SK-N-SH (cell line): Measurements from ENCODE around the gene SND1. TPM values are rescaled to one million over a fixed set of nuclear protein-coding genes. Genes with fewer than 3 reads are reported as not detected.

Experiments used
- CTCF ChIA-PET: fragments of 300-600, 350-600 bp; formaldehyde crosslinking; extraction: SDS; loops from one replicate; lab custom pipeline; 2021; lab: Yijun Ruan, JAX
- POLR2A ChIA-PET: fragments of 350-600 bp; sonication (Branson Sonifier 250); formaldehyde crosslinking; extraction: SDS; loops from one replicate; lab custom pipeline; 2020; ENCODE audit warnings: antibody characterized with exemption, inconsistent platforms; lab: Yijun Ruan, JAX
- DNase-seq: peaks from one replicate; pipeline ENCODE4 v3.0.0; 2012
- H2AFZ ChIP-seq: fragments of 200-600 bp; sonication (generic); 2 replicates; pipeline ENCODE4 v1.8.1; 2016; ENCODE audit warnings: antibody characterized with exemption, mild to moderate bottlenecking, low read depth
- H3F3A ChIP-seq: fragments of 200-600 bp; sonication (generic); replicated peaks from 2 replicates; pipeline ENCODE3; 2016; ENCODE audit warnings: antibody characterized with exemption, mild to moderate bottlenecking; ENCODE audit not compliant: insufficient read depth
- H3K27ac ChIP-seq, 2 experiments: fragments of 200-500 bp in 1 of 2; fragments of 200-600 bp in 1 of 2; sonication (Bioruptor generic) in 1 of 2; sonication (generic), shearing (Covaris generic) in 1 of 2; 2 replicates each; pipeline versions ENCODE4 v1.5.1 to v1.6.1; 2014 to 2016; ENCODE audit warnings: low read depth in 2 of 2, inconsistent platforms in 1 of 2, low read length in 1 of 2, mild to moderate bottlenecking in 1 of 2, mixed read lengths in 1 of 2
- H3K27me3 ChIP-seq: fragments of 200-600 bp; sonication (generic), shearing (Covaris generic); 2 replicates; pipeline ENCODE4 v1.6.1; 2016; ENCODE audit warnings: mixed run types; ENCODE audit not compliant: insufficient read depth
- H3K36me3 ChIP-seq, 2 experiments: fragments of 200-500 bp in 1 of 2; fragments of 200-600 bp in 1 of 2; sonication (Bioruptor generic) in 1 of 2; sonication (generic) in 1 of 2; replicated peaks in 1 of 2; 2 replicates each; pipeline versions ENCODE3 to v1.5.1; 2014 to 2016; ENCODE audit warnings: low read length in 1 of 2, mild to moderate bottlenecking in 1 of 2; ENCODE audit not compliant: insufficient read depth in 2 of 2, control insufficient read depth in 1 of 2
- H3K4me1 ChIP-seq, 2 experiments: fragments of 200-500 bp in 1 of 2; fragments of 200-600 bp in 1 of 2; sonication (Bioruptor generic) in 1 of 2; sonication (generic), shearing (Covaris generic) in 1 of 2; 2 replicates each; pipeline versions ENCODE4 v1.5.1 to v1.6.1; 2014 to 2016; ENCODE audit warnings: low read depth in 1 of 2, low read length in 1 of 2, mixed run types in 1 of 2; ENCODE audit not compliant: insufficient read depth in 2 of 2, control insufficient read depth in 1 of 2
- H3K4me2 ChIP-seq: fragments of 200-600 bp; sonication (generic), shearing (Covaris generic); 2 replicates; pipeline ENCODE4 v1.6.1; 2017; ENCODE audit warnings: mixed run types
- H3K4me3 ChIP-seq, 2 experiments: fragments of 200-500 bp in 1 of 2; fragments of 200-600 bp in 1 of 2; sonication (Bioruptor generic) in 1 of 2; sonication (generic), shearing (Covaris generic) in 1 of 2; 2 replicates each; pipeline versions ENCODE4 v1.5.1 to v1.8.1; 2014 to 2016; ENCODE audit warnings: low read depth in 2 of 2, inconsistent platforms in 1 of 2, low read length in 1 of 2, mild to moderate bottlenecking in 1 of 2, mixed read lengths in 1 of 2, moderate library complexity in 1 of 2
- H3K79me2 ChIP-seq: fragments of 200-600 bp; sonication (generic); 2 replicates; pipeline ENCODE4 v1.8.1; 2017; ENCODE audit warnings: mild to moderate bottlenecking; ENCODE audit not compliant: insufficient read depth
- H3K9ac ChIP-seq: fragments of 200-600 bp; sonication (generic); 2 replicates; pipeline ENCODE4 v1.6.1; 2017; ENCODE audit warnings: mixed run types
- H3K9me2 ChIP-seq: fragments of 200-600 bp; sonication (generic); 2 replicates; pipeline ENCODE4 v1.6.1; 2017; ENCODE audit warnings: mixed run types
- H3K9me3 ChIP-seq: fragments of 200-600 bp; sonication (generic); 2 replicates; pipeline ENCODE4 v1.6.1; 2017; ENCODE audit warnings: mixed run types, mild to moderate bottlenecking, moderate library complexity
- H4K20me1 ChIP-seq: fragments of 200-600 bp; sonication (generic); 2 replicates; pipeline ENCODE4 v1.6.1; 2017; ENCODE audit warnings: mild to moderate bottlenecking, mixed run types; ENCODE audit not compliant: insufficient read depth
- ELF1 ChIP-seq: IDR thresholded peaks from 2 replicates; pipeline ENCODE4 v1.4.0; 2012
- EP300 ChIP-seq, 2 experiments: IDR thresholded peaks; 2 replicates each; pipeline versions ENCODE4 v1.4.0 to v1.6.1; 2012; ENCODE audit warnings: borderline replicate concordance in 1 of 2, low read depth in 1 of 2, low read length in 1 of 2
- EZH2phosphoT487 ChIP-seq: fragments of 200-600 bp; sonication (generic); IDR thresholded peaks from 2 replicates; pipeline ENCODE4 v1.6.1; 2017; ENCODE audit warnings: low read depth, mixed run types, mild to moderate bottlenecking, antibody characterized with exemption, moderate library complexity, borderline replicate concordance
- FOSL2 ChIP-seq: IDR thresholded peaks from 2 replicates; pipeline ENCODE4 v1.4.0; 2012; ENCODE audit warnings: low read depth, mild to moderate bottlenecking, moderate library complexity, borderline replicate concordance
- GABPA ChIP-seq: IDR thresholded peaks from 2 replicates; pipeline ENCODE4 v1.4.0; 2012; ENCODE audit warnings: low read depth, mild to moderate bottlenecking
- GATA2 ChIP-seq: sonication (generic); formaldehyde crosslinking; IDR thresholded peaks from 2 replicates; pipeline ENCODE4 v1.5.0; 2020; ENCODE audit warnings: mild to moderate bottlenecking, missing genetic modification reagents
- JUND ChIP-seq: IDR thresholded peaks from 2 replicates; pipeline ENCODE4 v1.4.0; 2012
- MXI1 ChIP-seq: IDR thresholded peaks from 2 replicates; pipeline ENCODE4 v1.6.1; 2012; ENCODE audit warnings: mild to moderate bottlenecking, low read depth, low read length, improper control_type of control experiment
- NRF1 ChIP-seq: IDR thresholded peaks from 2 replicates; pipeline ENCODE4 v1.6.1; 2012; ENCODE audit warnings: low read depth, mild to moderate bottlenecking, low read length
- POLR2AphosphoS5 ChIP-seq: IDR thresholded peaks from 2 replicates; pipeline ENCODE4 v1.6.1; 2012; ENCODE audit warnings: low read depth, low read length
- RAD21 ChIP-seq: IDR thresholded peaks from 2 replicates; pipeline ENCODE4 v1.6.1; 2012; ENCODE audit warnings: mild to moderate bottlenecking, low read length
- RCOR1 ChIP-seq: fragments of 150-350 bp; IDR thresholded peaks from 2 replicates; pipeline ENCODE4 v1.6.1; 2017; ENCODE audit warnings: antibody characterized with exemption, low read length
- RXRA ChIP-seq: IDR thresholded peaks from 2 replicates; pipeline ENCODE4 v1.4.0; 2012; ENCODE audit warnings: low read depth, mild to moderate bottlenecking, borderline replicate concordance
- SIN3A ChIP-seq: IDR thresholded peaks from 2 replicates; pipeline ENCODE4 v1.6.1; 2012; ENCODE audit warnings: low read depth, mild to moderate bottlenecking, low read length, moderate library complexity, borderline replicate concordance
- TCF12 ChIP-seq: IDR thresholded peaks from 2 replicates; pipeline ENCODE4 v1.4.0; 2012
- TEAD4 ChIP-seq: IDR thresholded peaks from 2 replicates; pipeline ENCODE4 v1.4.0; 2012; ENCODE audit warnings: mild to moderate bottlenecking, borderline replicate concordance; ENCODE audit not compliant: insufficient read depth
- YY1 ChIP-seq: IDR thresholded peaks from 2 replicates; pipeline ENCODE4 v1.4.0; 2012; ENCODE audit warnings: low read depth, mild to moderate bottlenecking
- WGBS: methylation state at CpG from one replicate; pipeline ENCODE4 v1.1.6; 2017; ENCODE audit warnings: low lambda C conversion rate; 5-methylcytosine and 5-hydroxymethylcytosine counted together
- polyA plus RNA-seq, 3 experiments: library from polyadenylated mRNA; depleted of rRNA; stranded (reverse); fragments of >200 nt; gene quantifications; 2 replicates each; pipeline ENCODE4 v1.2.3, GENCODE V29; 2012
- TF ChIP-seq, protein P1 (sequence below): IDR thresholded peaks from 2 replicates; pipeline ENCODE4 v1.6.1; 2012; ENCODE audit warnings: mild to moderate bottlenecking, low read depth, low read length, moderate library complexity
- TF ChIP-seq, protein P2 (sequence below): IDR thresholded peaks from 2 replicates; pipeline ENCODE4; 2012
- TF ChIP-seq, protein P3 (sequence below): fragments of 200-600 bp; sonication (generic); IDR thresholded peaks from 2 replicates; pipeline ENCODE4 v1.6.1; 2017; ENCODE audit warnings: antibody characterized with exemption, mild to moderate bottlenecking, moderate library complexity
- TF ChIP-seq, protein P4 (sequence below): fragments of 150-350 bp; IDR thresholded peaks from 2 replicates; pipeline ENCODE4 v1.6.1; 2016; ENCODE audit warnings: mild to moderate bottlenecking, low read depth, low read length
- TF ChIP-seq, protein P5 (sequence below): IDR thresholded peaks from 2 replicates; pipeline ENCODE4 v1.4.0; 2012; ENCODE audit warnings: low read depth, borderline replicate concordance

The SND1 gene
- polyA plus RNA-seq (2012; rRNA removed) = 165 and 168 TPM in 2 replicates
- polyA plus RNA-seq (2012; cell fraction: cytosol; rRNA removed) = 112 and 138 TPM in 2 replicates
- 126 and 165 TPM in 2 replicates for polyA plus RNA-seq (2012; cell fraction: nucleus; rRNA removed)

DNA sequence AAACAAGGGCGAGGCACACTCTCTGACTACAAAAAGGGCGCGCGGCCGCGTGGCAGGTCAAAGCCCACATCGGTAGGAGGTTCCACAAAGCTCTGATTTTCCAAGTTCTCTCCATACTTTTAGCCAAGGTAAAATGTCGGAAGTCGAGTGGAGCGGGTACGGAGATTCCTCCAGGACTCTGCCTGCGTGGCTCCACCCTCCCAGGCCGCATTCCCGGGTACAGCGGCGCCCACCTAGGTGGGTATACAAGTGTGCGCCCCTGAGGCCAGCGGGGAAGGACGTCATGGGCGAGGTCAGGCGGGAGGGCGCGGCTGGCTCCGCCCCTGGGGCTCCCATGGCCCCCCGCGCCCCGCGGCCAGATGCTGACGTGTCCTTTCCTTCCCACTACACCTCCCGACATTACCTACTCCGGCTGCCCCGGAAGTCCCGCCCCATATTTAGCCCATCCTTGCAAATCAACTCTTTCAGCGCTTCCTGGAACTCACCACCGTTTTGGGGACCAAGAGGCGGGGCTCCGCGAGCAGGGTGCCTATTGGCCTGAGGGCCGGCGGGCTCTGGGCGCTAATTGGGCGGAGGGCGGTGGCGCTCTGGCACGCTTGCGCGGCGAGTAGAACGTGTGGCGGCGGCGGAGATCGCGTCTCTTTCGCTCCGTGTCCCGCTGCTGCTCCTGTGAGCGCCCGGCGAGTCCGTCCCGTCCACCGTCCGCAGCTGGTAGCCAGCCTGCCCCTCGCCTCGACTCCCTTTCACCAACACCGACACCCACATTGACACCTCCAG lies at the start of gene SND1:
Gene SND1, plus strand, starts transcription at position 639 of the 777 bp plus-strand sequence. CDS start 180 bp downstream, outside the sequence.
- peaks cover 3 to 8% of the 10 kb centered on the region in 2 experiments for H3K36me3 ChIP-seq
- peak within 1 kb of the TSS; percentile 82 to 92 for H3K27ac ChIP-seq
- ChIA-PET CTCF (interaction anchor here (1.0 to 1.2 kb wide), 2 partner anchors 63 to 558 kb away, joined by 3 read pairs; no protein-coding TSS in a partner anchor), POLR2A (interaction anchor here (0.8 to 1.8 kb wide), 2 partner anchors 63 to 66 kb away, joined by 5 read pairs; partner anchors contain the start of gene ARF5)
- peak within 1 kb of the TSS; percentile 84 to 95 for H3K4me3 ChIP-seq
- H3K9ac ChIP-seq = peak within 1 kb of the TSS; percentile 90
- DNase-seq = peak; percentile 99
- no peaks in the 10 kb centered on the region for H3K9me3 ChIP-seq
- peaks cover 36% of the 10 kb centered on the region for H4K20me1 ChIP-seq
- H3K4me2 ChIP-seq = peak within 1 kb of the TSS; percentile 79
- peaks cover 21 to 28% of the 10 kb centered on the region in 2 experiments for H3K4me1 ChIP-seq
- H3F3A ChIP-seq = no peaks in the 10 kb centered on the region
- WGBS = 2% methylated on average over 46 of the region's 67 CpGs
- peak within 1 kb of the TSS; percentile 90 for H2AFZ ChIP-seq
- peaks cover 47% of the 10 kb centered on the region for H3K79me2 ChIP-seq
- no peaks in the 10 kb centered on the region for H3K27me3 ChIP-seq
- H3K9me2 ChIP-seq = no peaks in the 10 kb centered on the region
- peak; percentile 84 for TF ChIP-seq POLR2AphosphoS5
- TF ChIP-seq EP300 (IDR thresholded peaks at IDR 0.05; ENCODE audit: borderline replicate concordance in 1 of 2, low read depth in 1 of 2, low read length in 1 of 2) = peak in 1 of 2 experiments; percentile 52; a peak in 1 of 4 replicates
- TF ChIP-seq, protein P1, sequence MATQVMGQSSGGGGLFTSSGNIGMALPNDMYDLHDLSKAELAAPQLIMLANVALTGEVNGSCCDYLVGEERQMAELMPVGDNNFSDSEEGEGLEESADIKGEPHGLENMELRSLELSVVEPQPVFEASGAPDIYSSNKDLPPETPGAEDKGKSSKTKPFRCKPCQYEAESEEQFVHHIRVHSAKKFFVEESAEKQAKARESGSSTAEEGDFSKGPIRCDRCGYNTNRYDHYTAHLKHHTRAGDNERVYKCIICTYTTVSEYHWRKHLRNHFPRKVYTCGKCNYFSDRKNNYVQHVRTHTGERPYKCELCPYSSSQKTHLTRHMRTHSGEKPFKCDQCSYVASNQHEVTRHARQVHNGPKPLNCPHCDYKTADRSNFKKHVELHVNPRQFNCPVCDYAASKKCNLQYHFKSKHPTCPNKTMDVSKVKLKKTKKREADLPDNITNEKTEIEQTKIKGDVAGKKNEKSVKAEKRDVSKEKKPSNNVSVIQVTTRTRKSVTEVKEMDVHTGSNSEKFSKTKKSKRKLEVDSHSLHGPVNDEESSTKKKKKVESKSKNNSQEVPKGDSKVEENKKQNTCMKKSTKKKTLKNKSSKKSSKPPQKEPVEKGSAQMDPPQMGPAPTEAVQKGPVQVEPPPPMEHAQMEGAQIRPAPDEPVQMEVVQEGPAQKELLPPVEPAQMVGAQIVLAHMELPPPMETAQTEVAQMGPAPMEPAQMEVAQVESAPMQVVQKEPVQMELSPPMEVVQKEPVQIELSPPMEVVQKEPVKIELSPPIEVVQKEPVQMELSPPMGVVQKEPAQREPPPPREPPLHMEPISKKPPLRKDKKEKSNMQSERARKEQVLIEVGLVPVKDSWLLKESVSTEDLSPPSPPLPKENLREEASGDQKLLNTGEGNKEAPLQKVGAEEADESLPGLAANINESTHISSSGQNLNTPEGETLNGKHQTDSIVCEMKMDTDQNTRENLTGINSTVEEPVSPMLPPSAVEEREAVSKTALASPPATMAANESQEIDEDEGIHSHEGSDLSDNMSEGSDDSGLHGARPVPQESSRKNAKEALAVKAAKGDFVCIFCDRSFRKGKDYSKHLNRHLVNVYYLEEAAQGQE = no peak
- no peak; the same call in 1 of the 2 replicates for TF ChIP-seq TCF12
- TF ChIP-seq SIN3A = peak; percentile 70; the same call in 1 of the 2 replicates
- TF ChIP-seq RAD21 = no peak; the same call in 1 of the 2 replicates
- no peak for TF ChIP-seq GATA2 (CRISPR knock-in tag)
- TF ChIP-seq MXI1 = peak; percentile 95
- TF ChIP-seq YY1 = no peak; the same call in 1 of the 2 replicates
- TF ChIP-seq TEAD4 = no peak
- TF ChIP-seq, protein P2, sequence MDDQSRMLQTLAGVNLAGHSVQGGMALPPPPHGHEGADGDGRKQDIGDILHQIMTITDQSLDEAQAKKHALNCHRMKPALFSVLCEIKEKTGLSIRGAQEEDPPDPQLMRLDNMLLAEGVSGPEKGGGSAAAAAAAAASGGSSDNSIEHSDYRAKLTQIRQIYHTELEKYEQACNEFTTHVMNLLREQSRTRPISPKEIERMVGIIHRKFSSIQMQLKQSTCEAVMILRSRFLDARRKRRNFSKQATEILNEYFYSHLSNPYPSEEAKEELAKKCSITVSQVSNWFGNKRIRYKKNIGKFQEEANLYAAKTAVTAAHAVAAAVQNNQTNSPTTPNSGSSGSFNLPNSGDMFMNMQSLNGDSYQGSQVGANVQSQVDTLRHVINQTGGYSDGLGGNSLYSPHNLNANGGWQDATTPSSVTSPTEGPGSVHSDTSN = no peak; the same call in 1 of the 2 replicates
- TF ChIP-seq EZH2phosphoT487 = no peak
- TF ChIP-seq, protein P3, sequence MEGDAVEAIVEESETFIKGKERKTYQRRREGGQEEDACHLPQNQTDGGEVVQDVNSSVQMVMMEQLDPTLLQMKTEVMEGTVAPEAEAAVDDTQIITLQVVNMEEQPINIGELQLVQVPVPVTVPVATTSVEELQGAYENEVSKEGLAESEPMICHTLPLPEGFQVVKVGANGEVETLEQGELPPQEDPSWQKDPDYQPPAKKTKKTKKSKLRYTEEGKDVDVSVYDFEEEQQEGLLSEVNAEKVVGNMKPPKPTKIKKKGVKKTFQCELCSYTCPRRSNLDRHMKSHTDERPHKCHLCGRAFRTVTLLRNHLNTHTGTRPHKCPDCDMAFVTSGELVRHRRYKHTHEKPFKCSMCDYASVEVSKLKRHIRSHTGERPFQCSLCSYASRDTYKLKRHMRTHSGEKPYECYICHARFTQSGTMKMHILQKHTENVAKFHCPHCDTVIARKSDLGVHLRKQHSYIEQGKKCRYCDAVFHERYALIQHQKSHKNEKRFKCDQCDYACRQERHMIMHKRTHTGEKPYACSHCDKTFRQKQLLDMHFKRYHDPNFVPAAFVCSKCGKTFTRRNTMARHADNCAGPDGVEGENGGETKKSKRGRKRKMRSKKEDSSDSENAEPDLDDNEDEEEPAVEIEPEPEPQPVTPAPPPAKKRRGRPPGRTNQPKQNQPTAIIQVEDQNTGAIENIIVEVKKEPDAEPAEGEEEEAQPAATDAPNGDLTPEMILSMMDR = no peak
- no peak for TF ChIP-seq JUND
- no peak for TF ChIP-seq RXRA
- no peak for TF ChIP-seq FOSL2
- TF ChIP-seq, protein P4, sequence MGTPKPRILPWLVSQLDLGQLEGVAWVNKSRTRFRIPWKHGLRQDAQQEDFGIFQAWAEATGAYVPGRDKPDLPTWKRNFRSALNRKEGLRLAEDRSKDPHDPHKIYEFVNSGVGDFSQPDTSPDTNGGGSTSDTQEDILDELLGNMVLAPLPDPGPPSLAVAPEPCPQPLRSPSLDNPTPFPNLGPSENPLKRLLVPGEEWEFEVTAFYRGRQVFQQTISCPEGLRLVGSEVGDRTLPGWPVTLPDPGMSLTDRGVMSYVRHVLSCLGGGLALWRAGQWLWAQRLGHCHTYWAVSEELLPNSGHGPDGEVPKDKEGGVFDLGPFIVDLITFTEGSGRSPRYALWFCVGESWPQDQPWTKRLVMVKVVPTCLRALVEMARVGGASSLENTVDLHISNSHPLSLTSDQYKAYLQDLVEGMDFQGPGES = peak; percentile 49
- TF ChIP-seq, protein P5, sequence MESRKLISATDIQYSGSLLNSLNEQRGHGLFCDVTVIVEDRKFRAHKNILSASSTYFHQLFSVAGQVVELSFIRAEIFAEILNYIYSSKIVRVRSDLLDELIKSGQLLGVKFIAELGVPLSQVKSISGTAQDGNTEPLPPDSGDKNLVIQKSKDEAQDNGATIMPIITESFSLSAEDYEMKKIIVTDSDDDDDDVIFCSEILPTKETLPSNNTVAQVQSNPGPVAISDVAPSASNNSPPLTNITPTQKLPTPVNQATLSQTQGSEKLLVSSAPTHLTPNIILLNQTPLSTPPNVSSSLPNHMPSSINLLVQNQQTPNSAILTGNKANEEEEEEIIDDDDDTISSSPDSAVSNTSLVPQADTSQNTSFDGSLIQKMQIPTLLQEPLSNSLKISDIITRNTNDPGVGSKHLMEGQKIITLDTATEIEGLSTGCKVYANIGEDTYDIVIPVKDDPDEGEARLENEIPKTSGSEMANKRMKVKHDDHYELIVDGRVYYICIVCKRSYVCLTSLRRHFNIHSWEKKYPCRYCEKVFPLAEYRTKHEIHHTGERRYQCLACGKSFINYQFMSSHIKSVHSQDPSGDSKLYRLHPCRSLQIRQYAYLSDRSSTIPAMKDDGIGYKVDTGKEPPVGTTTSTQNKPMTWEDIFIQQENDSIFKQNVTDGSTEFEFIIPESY = no peak
- TF ChIP-seq RCOR1 = peak; percentile 55; the same call in 1 of the 2 replicates
- peak; percentile 88 for TF ChIP-seq NRF1
- peak; percentile 98 for TF ChIP-seq ELF1
- peak; percentile 94 for TF ChIP-seq GABPA
